HEK293T (cell line): ENCODE measurements around the gene ERBB4.

Experiments used
- BHLHE40 ChIP-seq: fragments of 450-650 bp; IDR thresholded peaks from 2 replicates; pipeline ENCODE4 v1.6.1; 2016; ENCODE audit warnings: mild to moderate bottlenecking, moderate library complexity, borderline replicate concordance
- CTBP1 ChIP-seq: fragments of 450-650 bp; IDR thresholded peaks from 2 replicates; pipeline ENCODE4 v1.6.1; 2016; ENCODE audit warnings: borderline replicate concordance
- ELF4 ChIP-seq: fragments of 450-650 bp; IDR thresholded peaks from 2 replicates; pipeline ENCODE4 v1.6.1; 2017; ENCODE audit warnings: antibody characterized with exemption
- FOXA1 ChIP-seq: fragments of 450-650 bp; IDR thresholded peaks from 2 replicates; pipeline ENCODE4 v1.6.1; 2016; ENCODE audit warnings: mild to moderate bottlenecking
- FOXK2 ChIP-seq: fragments of 450-650 bp; IDR thresholded peaks from 2 replicates; pipeline ENCODE4 v1.6.1; 2016; ENCODE audit warnings: mild to moderate bottlenecking
- FOXM1 ChIP-seq: fragments of 450-650 bp; IDR thresholded peaks from 2 replicates; pipeline ENCODE4 v1.6.1; 2017; ENCODE audit warnings: mild to moderate bottlenecking, borderline replicate concordance
- HDGF ChIP-seq: fragments of 450-650 bp; IDR thresholded peaks from 2 replicates; pipeline ENCODE4 v1.6.1; 2017; ENCODE audit warnings: antibody characterized with exemption, borderline replicate concordance
- L3MBTL2 ChIP-seq: fragments of 450-650 bp; conservative IDR thresholded peaks from 2 replicates; pipeline ENCODE4 v1.6.1; 2016; ENCODE audit warnings: mild to moderate bottlenecking
- LEF1 ChIP-seq: fragments of 450-650 bp; IDR thresholded peaks from 2 replicates; pipeline ENCODE4 v1.6.1; 2017; ENCODE audit warnings: mild to moderate bottlenecking, borderline replicate concordance
- NFRKB ChIP-seq: fragments of 450-650 bp; IDR thresholded peaks from 2 replicates; pipeline ENCODE4 v1.6.1; 2016; ENCODE audit warnings: mild to moderate bottlenecking, moderate library complexity
- PKNOX1 ChIP-seq: fragments of 450-650 bp; IDR thresholded peaks from 2 replicates; pipeline ENCODE4 v1.6.1; 2016
- SP1 ChIP-seq: fragments of 450-650 bp; IDR thresholded peaks from 2 replicates; pipeline ENCODE4 v1.6.1; 2017
- SUZ12 ChIP-seq: fragments of 450-650 bp; IDR thresholded peaks from 2 replicates; pipeline ENCODE4 v1.6.1; 2016; ENCODE audit warnings: mild to moderate bottlenecking
- ZNF384 ChIP-seq: fragments of 450-650 bp; IDR thresholded peaks from 2 replicates; pipeline ENCODE4 v1.6.1; 2016

GRCh38 chr2:212337486-212338343 is 200.9 kb downstream of the ERBB4 start:
- TF ChIP-seq FOXA1: no peak
- TF ChIP-seq SP1: no peak
- no peak for TF ChIP-seq BHLHE40
- TF ChIP-seq ELF4: no peak
- no peak for TF ChIP-seq SUZ12
- TF ChIP-seq NFRKB: no peak
- TF ChIP-seq FOXK2: no peak
- TF ChIP-seq HDGF: no peak
- no peak for TF ChIP-seq L3MBTL2
- no peak for TF ChIP-seq CTBP1
- no peak for TF ChIP-seq FOXM1
- TF ChIP-seq PKNOX1: no peak
- no peak for TF ChIP-seq ZNF384
- TF ChIP-seq LEF1: no peak
